OCI-LY3 (cell line): ENCODE results near the gene CYSTM1.

Experiments
- CTCF ChIP-seq: fragments of 200-600, 300-600 bp; sonication (generic); IDR thresholded peaks from 2 replicates; pipeline ENCODE4 v1.5.1; 2014; ENCODE audit warnings: antibody characterized with exemption, low read length, low read depth
- EZH2phosphoT487 ChIP-seq: fragments of 200-600 bp; shearing (Covaris generic); IDR thresholded peaks from 2 replicates; pipeline ENCODE4 v1.6.1; 2018; ENCODE audit warnings: antibody characterized with exemption, mixed run types, low read depth

- TF ChIP-seq EZH2phosphoT487 = no peak
- no peak for TF ChIP-seq CTCF
These were observed 98.5 kb downstream of the CYSTM1 start for GRCh38 chr5:140273401-140273877.
